ENCODE data around the gene FERMT1. TPM values are rescaled to one million over a fixed set of nuclear protein-coding genes. Genes with fewer than 3 reads are reported as not detected.

The FERMT1 gene, protein sequence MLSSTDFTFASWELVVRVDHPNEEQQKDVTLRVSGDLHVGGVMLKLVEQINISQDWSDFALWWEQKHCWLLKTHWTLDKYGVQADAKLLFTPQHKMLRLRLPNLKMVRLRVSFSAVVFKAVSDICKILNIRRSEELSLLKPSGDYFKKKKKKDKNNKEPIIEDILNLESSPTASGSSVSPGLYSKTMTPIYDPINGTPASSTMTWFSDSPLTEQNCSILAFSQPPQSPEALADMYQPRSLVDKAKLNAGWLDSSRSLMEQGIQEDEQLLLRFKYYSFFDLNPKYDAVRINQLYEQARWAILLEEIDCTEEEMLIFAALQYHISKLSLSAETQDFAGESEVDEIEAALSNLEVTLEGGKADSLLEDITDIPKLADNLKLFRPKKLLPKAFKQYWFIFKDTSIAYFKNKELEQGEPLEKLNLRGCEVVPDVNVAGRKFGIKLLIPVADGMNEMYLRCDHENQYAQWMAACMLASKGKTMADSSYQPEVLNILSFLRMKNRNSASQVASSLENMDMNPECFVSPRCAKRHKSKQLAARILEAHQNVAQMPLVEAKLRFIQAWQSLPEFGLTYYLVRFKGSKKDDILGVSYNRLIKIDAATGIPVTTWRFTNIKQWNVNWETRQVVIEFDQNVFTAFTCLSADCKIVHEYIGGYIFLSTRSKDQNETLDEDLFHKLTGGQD
- total RNA-seq: 1 to 10 TPM in 2 of 4 donors, under 1 TPM in 2; under 0.01 to 8.5 (median 4.2) TPM

DNA sequence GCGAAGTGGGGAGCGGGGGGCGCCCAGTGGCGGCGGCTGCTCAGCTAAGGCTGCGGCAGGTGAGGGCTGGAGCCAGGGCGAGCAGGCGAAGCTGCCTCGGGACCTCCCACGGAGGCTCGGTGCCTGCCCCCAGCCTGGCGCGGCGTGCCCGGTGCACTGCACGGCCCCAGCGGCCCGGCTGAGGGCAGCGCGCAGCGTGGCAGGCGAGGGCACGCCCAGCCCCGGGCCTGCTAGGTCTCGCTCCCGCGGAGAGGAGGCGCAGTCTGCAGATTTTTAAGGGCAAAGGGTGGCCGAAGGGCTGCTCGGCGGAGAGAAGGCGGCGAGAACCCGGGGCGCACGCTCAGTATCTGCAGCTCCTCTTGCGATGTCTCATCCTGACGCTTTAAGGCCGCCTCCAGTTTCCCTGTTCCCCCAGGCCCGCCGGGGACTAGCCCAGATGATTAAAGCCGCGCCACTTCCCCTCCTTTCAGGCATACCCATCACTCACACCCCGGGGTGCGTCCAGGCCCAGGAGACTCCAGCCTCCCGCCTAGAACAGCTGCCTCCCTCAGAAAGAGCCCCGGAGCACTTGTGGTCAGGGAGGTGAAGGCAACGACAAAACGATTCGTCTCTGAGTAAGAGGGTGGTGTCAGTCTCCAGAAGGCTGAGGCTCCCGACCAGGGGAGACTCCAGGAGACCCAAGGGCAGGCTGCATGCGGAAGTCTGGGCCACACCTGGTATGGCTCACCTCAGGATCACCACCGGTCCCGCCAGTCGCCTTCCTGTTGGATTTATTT lies at the start of gene FERMT1:
Gene FERMT1 (minus strand): TSS at position 158 of the 776 bp plus-strand sequence. CDS start 3,476 bp downstream, outside the sequence.
- no peaks in the 10 kb centered on the region for H3K9me3 ChIP-seq
- H3K27ac ChIP-seq: peak within 1 kb of the TSS in 1 of 2 donors; percentile 69
- H3K4me3 ChIP-seq: peak within 1 kb of the TSS; percentile 29 to 60
- peak; percentile 22 to 55 for DNase-seq
- no peaks in the 10 kb centered on the region for H3K4me1 ChIP-seq
- no peaks in the 10 kb centered on the region for H3K27me3 ChIP-seq
- H3K36me3 ChIP-seq: no peaks in the 10 kb centered on the region
- TF ChIP-seq, protein P1, sequence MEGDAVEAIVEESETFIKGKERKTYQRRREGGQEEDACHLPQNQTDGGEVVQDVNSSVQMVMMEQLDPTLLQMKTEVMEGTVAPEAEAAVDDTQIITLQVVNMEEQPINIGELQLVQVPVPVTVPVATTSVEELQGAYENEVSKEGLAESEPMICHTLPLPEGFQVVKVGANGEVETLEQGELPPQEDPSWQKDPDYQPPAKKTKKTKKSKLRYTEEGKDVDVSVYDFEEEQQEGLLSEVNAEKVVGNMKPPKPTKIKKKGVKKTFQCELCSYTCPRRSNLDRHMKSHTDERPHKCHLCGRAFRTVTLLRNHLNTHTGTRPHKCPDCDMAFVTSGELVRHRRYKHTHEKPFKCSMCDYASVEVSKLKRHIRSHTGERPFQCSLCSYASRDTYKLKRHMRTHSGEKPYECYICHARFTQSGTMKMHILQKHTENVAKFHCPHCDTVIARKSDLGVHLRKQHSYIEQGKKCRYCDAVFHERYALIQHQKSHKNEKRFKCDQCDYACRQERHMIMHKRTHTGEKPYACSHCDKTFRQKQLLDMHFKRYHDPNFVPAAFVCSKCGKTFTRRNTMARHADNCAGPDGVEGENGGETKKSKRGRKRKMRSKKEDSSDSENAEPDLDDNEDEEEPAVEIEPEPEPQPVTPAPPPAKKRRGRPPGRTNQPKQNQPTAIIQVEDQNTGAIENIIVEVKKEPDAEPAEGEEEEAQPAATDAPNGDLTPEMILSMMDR (IDR thresholded peaks at IDR 0.05): no peak
- TF ChIP-seq POLR2A (IDR thresholded peaks at IDR 0.05): no peak
- intact Hi-C loops (cut with DNase I; ENCODE audit: low total_unique reads): no loop called here

DNA sequence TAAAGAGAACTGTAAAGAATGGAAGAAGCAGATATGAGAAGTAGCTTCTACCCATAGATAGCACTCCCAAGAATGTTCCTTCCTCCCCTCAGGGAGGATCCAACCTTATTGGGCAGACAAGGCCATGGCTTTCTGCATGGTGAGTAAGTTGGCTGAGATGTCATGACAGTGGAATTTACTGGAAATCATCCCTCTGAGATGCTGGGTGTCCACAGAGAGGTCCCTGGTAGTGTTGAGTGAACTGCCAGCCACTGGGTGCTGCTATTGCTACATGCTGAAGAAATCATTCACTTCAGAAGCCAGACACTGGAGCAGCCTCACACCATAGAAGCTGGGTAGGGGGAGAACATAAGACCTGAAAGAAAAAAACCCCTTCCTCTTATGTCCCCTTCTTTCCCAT lies 46.4 kb upstream of the FERMT1 start:
- Histone ChIP-seq H3K9me3 (no peaks in the 10 kb centered on the region), H3K27me3 (no peaks in the 10 kb centered on the region), H3K4me1 (no peaks in the 10 kb centered on the region), H3K4me3 (no peak overlapping the region), H3K36me3 (no peaks in the 10 kb centered on the region), H3K27ac (no peak overlapping the region)
- TF ChIP-seq, protein P1 (IDR thresholded peaks at IDR 0.05): no peak
- no peak for TF ChIP-seq POLR2A (IDR thresholded peaks at IDR 0.05)
- intact Hi-C loops (cut with DNase I; ENCODE audit: low total_unique reads): no loop called here
- no peak for DNase-seq

DNA sequence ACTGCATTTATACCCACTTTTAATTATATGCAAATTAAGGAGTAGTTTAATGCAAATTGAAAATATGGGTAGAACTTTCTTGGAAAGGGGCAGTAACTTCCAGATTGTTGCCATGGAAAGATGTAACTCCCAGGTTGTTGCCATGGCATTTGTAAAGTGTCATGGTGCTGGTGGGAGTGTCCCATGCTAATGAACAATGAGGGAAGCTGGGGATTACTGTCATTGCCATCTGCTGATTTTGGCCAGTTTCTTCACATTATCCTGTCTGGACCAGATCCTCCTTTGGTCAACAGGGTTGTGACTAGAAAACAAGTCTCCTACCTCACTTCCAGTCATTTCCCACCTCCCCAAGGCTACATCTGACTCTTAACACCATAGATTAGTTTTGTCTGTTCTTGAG lies 45.4 kb upstream of the FERMT1 start:
- Histone ChIP-seq H3K9me3 (no peaks in the 10 kb centered on the region), H3K27me3 (no peaks in the 10 kb centered on the region), H3K27ac (no peak overlapping the region), H3K36me3 (no peaks in the 10 kb centered on the region), H3K4me3 (no peak overlapping the region), H3K4me1 (no peaks in the 10 kb centered on the region)
- TF ChIP-seq, protein P1 (IDR thresholded peaks at IDR 0.05): no peak
- no peak for TF ChIP-seq POLR2A (IDR thresholded peaks at IDR 0.05)
- intact Hi-C loops (cut with DNase I; ENCODE audit: low total_unique reads): no loop called here
- no peak for DNase-seq

DNA sequence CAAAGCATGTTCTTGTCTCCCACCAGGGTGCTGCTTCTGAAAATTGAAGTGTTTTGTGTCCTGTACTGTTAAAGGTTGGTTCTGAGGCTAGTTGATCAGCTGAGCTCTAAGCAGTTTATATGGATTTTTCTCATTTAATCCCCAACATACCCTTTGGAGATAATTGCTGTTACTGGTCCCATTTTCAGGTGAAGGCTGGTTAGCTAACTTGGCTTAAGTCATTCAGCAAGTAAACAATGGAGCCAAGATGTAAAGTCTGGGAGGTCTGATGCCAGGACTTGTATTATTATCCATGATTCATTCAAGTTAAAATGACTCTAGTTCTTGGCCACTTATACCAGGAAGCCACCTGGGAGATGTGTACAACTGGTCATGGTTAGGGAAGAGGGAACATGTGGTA lies 42.5 kb upstream of the FERMT1 start:
- no peaks in the 10 kb centered on the region for H3K27me3 ChIP-seq
- intact Hi-C loops (cut with DNase I; ENCODE audit: low total_unique reads): no loop called here
- no peak for TF ChIP-seq POLR2A (IDR thresholded peaks at IDR 0.05)
- TF ChIP-seq, protein P1 (IDR thresholded peaks at IDR 0.05): no peak
- DNase-seq: no peak
- no peaks in the 10 kb centered on the region for H3K4me1 ChIP-seq
- H3K4me3 ChIP-seq: no peak overlapping the region
- no peaks in the 10 kb centered on the region for H3K36me3 ChIP-seq
- no peak overlapping the region for H3K27ac ChIP-seq
- H3K9me3 ChIP-seq: no peaks in the 10 kb centered on the region
